ENCODE data around the gene CDKAL1.

GRCh38 chr6:21228876-21229460, 694.7 kb downstream of the CDKAL1 start:
- TF ChIP-seq CTCF (IDR thresholded peaks at IDR 0.05; ENCODE audit: extremely low read depth in 1 of 2, insufficient read depth in 1 of 2, low read depth in 1 of 2, low read length in 2 of 2) (no peak), POLR2A (IDR thresholded peaks at IDR 0.05; ENCODE audit: low read depth, low read length) (no peak), MYC (IDR thresholded peaks at IDR 0.05; ENCODE audit: low read depth, low read length) (no peak), EZH2 (IDR thresholded peaks at IDR 0.05; ENCODE audit: borderline replicate concordance, low read depth, low read length, severe bottlenecking) (no peak), POLR2AphosphoS5 (IDR thresholded peaks at IDR 0.05; ENCODE audit: insufficient read depth, low read depth, low read length) (no peak), MAX (IDR thresholded peaks at IDR 0.05; ENCODE audit: insufficient read depth, insufficient read length) (no peak), FOS (IDR thresholded peaks at IDR 0.05; ENCODE audit: borderline replicate concordance, insufficient read depth, low read length) (no peak), GATA2 (IDR thresholded peaks at IDR 0.05; ENCODE audit: insufficient read depth, insufficient read length, low read depth, low read length) (no peak)
